ENCODE measurements around the gene DPP3. TPM values are rescaled to one million over a fixed set of nuclear protein-coding genes. Genes with fewer than 3 reads are reported as not detected.

Gene DPP3
- polyA plus RNA-seq, 3 donors, result 22.4 to 37.0 (median 26.7) TPM

- intact Hi-C loops (cut with micrococcal nuclease), result loop anchor here (2.0 kb wide), 2 partner anchors 13 to 29 kb away; partner anchors contain the start of genes DPP3 (in 2 of the 2) and MRPL11 (in 1 of the 2)
- TF ChIP-seq, protein P1, sequence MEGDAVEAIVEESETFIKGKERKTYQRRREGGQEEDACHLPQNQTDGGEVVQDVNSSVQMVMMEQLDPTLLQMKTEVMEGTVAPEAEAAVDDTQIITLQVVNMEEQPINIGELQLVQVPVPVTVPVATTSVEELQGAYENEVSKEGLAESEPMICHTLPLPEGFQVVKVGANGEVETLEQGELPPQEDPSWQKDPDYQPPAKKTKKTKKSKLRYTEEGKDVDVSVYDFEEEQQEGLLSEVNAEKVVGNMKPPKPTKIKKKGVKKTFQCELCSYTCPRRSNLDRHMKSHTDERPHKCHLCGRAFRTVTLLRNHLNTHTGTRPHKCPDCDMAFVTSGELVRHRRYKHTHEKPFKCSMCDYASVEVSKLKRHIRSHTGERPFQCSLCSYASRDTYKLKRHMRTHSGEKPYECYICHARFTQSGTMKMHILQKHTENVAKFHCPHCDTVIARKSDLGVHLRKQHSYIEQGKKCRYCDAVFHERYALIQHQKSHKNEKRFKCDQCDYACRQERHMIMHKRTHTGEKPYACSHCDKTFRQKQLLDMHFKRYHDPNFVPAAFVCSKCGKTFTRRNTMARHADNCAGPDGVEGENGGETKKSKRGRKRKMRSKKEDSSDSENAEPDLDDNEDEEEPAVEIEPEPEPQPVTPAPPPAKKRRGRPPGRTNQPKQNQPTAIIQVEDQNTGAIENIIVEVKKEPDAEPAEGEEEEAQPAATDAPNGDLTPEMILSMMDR (IDR thresholded peaks at IDR 0.05), result no peak
- H2AFZ ChIP-seq (ENCODE audit: insufficient read depth, low read depth, low read length, poor library complexity, severe bottlenecking), result peak overlapping the region; percentile 49
These were observed 12.5 kb upstream of the DPP3 start for GRCh38 chr11:66467756-66468155.

DNA sequence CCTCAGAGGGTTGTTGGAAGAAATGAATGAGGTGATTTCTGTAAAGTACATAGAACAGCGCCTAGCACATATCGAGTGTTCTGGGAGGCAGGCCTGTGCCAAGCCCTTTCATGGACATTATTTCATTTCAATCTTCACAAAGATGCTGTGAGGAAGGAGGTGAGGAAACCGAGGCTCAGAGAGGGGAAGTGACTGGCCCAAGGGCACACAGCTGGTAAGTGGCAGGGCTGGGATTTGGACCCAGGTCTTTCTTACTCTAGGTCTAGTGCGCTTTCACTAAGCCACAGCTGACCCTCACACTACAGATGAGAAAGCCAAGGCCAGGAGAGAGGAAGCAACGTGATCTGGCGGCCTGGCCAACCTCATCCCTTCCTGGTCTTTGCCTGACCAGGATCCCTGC, 11.5 kb upstream of the DPP3 start:
- 100% methylated on average over 1 of the region's 6 CpGs for WGBS (ENCODE audit: insufficient coverage)
- Histone ChIP-seq H3K27me3 (ENCODE audit: control insufficient read depth in 2 of 2, insufficient read depth in 2 of 2, low read length in 2 of 2) (no peaks in the 10 kb centered on the region), H3K27ac (ENCODE audit: low read depth in 1 of 2, low read length in 2 of 2) (no peak overlapping the region), H2AFZ (ENCODE audit: insufficient read depth, low read depth, low read length, poor library complexity, severe bottlenecking) (no peak overlapping the region), H3K79me2 (ENCODE audit: insufficient read depth, low read length) (no peaks in the 10 kb centered on the region), H3K4me3 (replicated peaks in 1 of 3; ENCODE audit: low read depth in 2 of 3, low read length in 3 of 3) (no peak overlapping the region), H4K20me1 (ENCODE audit: insufficient read depth, low read length) (peaks cover 22% of the 10 kb centered on the region), H3K4me2 (replicated peaks; ENCODE audit: extremely low read depth, low read length, poor library complexity, severe bottlenecking) (no peak overlapping the region), H3K36me3 (replicated peaks in 1 of 2; ENCODE audit: control insufficient read depth in 1 of 2, insufficient read depth in 2 of 2, low read length in 2 of 2) (peaks cover 5 to 36% of the 10 kb centered on the region in 2 donors), H3K9ac (ENCODE audit: insufficient read depth, low read length, poor library complexity, severe bottlenecking) (no peak overlapping the region), H3K4me1 (ENCODE audit: control insufficient read depth in 1 of 2, insufficient read depth in 2 of 2, low read length in 2 of 2) (peaks cover 19 to 27% of the 10 kb centered on the region in 2 donors), H3K9me3 (replicated peaks in 1 of 2; ENCODE audit: control insufficient read depth in 1 of 2, insufficient read depth in 1 of 2, low read length in 2 of 2) (no peaks in the 10 kb centered on the region)
- Mint-ChIP-seq H3K27ac (peak overlapping the region in 1 of 7 donors; percentile 84), H3K36me3 (peaks cover 29 to 43% of the 10 kb centered on the region in 2 donors), H3K4me1 (peaks cover 29% of the 10 kb centered on the region), H3K9me3 (no peaks in the 10 kb centered on the region), H3K27me3 (ENCODE audit: low read depth in 3 of 3) (peaks cover 0 to 5% (median 2%) of the 10 kb centered on the region in 3 donors), H3K4me3 (no peak overlapping the region)
- DNase-seq, result no peak
- TF ChIP-seq, protein P1 (IDR thresholded peaks at IDR 0.05), result no peak
- intact Hi-C loops (cut with micrococcal nuclease), result no loop called here

More at GRCh38 chr11:66467756-66468155, 12.5 kb upstream of the DPP3 start:
- peak overlapping the region; percentile 44 to 86 (median 60) for H3K4me3 ChIP-seq (replicated peaks in 1 of 3; ENCODE audit: low read depth in 2 of 3, low read length in 3 of 3)
- peak; percentile 70 to 75 (median 74) for DNase-seq
- no peaks in the 10 kb centered on the region for H3K79me2 ChIP-seq (ENCODE audit: insufficient read depth, low read length)
- H3K4me2 ChIP-seq (replicated peaks; ENCODE audit: extremely low read depth, low read length, poor library complexity, severe bottlenecking), result peak overlapping the region; percentile 87
- peaks cover 19 to 28% of the 10 kb centered on the region in 2 donors for H3K4me1 ChIP-seq (ENCODE audit: control insufficient read depth in 1 of 2, insufficient read depth in 2 of 2, low read length in 2 of 2)
- H3K9me3 ChIP-seq (replicated peaks in 1 of 2; ENCODE audit: control insufficient read depth in 1 of 2, insufficient read depth in 1 of 2, low read length in 2 of 2), result no peaks in the 10 kb centered on the region
- H3K27me3 ChIP-seq (ENCODE audit: control insufficient read depth in 2 of 2, insufficient read depth in 2 of 2, low read length in 2 of 2), result no peaks in the 10 kb centered on the region
- Mint-ChIP-seq H3K27ac (peak overlapping the region; percentile 32 to 97 (median 90)), H3K36me3 (peaks cover 23 to 34% of the 10 kb centered on the region in 2 donors), H3K4me3 (peak overlapping the region; percentile 88 to 91), H3K4me1 (peaks cover 29% of the 10 kb centered on the region), H3K27me3 (ENCODE audit: low read depth in 3 of 3) (peaks cover 0 to 5% (median 2%) of the 10 kb centered on the region in 3 donors), H3K9me3 (peaks cover 0 to 2% (median 0%) of the 10 kb centered on the region in 7 donors)
- peaks cover 0 to 26% of the 10 kb centered on the region in 2 donors for H3K36me3 ChIP-seq (replicated peaks in 1 of 2; ENCODE audit: control insufficient read depth in 1 of 2, insufficient read depth in 2 of 2, low read length in 2 of 2)
- H3K9ac ChIP-seq (ENCODE audit: insufficient read depth, low read length, poor library complexity, severe bottlenecking), result peak overlapping the region; percentile 61
- H4K20me1 ChIP-seq (ENCODE audit: insufficient read depth, low read length), result peaks cover 22% of the 10 kb centered on the region
- 67% methylated on average over 2 of the region's 6 CpGs for WGBS (ENCODE audit: insufficient coverage)
- H3K27ac ChIP-seq (ENCODE audit: low read depth in 1 of 2, low read length in 2 of 2), result peak overlapping the region in 1 of 2 donors; percentile 46

Measured in CD14-positive monocyte (primary cell).